Mammary epithelial cell (primary cell): Measurements from ENCODE around the gene RMDN2.
"Not testable (repeated sequence)": the region's sequence is repeated elsewhere in the genome, so short reads cannot be mapped to it uniquely, and the experiment has no call there.

ENCODE experiments used
- CTCF ChIP-seq, 2 donors: IDR thresholded peaks in 1 of 2; conservative IDR thresholded peaks in 1 of 2; 2 replicates each; pipeline ENCODE4 v1.5.1; 2011 to 2012; ENCODE audit warnings: inconsistent platforms in 2 of 2, low read length in 2 of 2, mild to moderate bottlenecking in 2 of 2, control low read depth in 1 of 2, low read depth in 1 of 2; ENCODE audit not compliant: insufficient read depth in 1 of 2; ENCODE audit errors: extremely low read depth in 1 of 2
- EZH2 ChIP-seq: IDR thresholded peaks from 2 replicates; pipeline ENCODE4 v1.6.1; 2012; ENCODE audit warnings: low read length, inconsistent platforms, borderline replicate concordance

- TF ChIP-seq CTCF (conservative IDR thresholded peaks at IDR 0.05 in 1 of 2, IDR thresholded peaks at IDR 0.05 in 1 of 2; ENCODE audit: extremely low read depth in 1 of 2, insufficient read depth in 1 of 2, low read depth in 1 of 2, low read length in 2 of 2); EZH2: not testable (repeated sequence)
Observed at GRCh38 chr2:38020359-38021069, 95.4 kb downstream of the RMDN2 start.
